ENCODE measurements around the gene MX2. TPM values are rescaled to one million over a fixed set of nuclear protein-coding genes. Genes with fewer than 3 reads are reported as not detected.

Gene MX2
- total and polyA plus RNA-seq, 2 donors (not counting 3 experiments of a cell fraction or from before 2014, with no cell fraction given): 0.01 TPM; not detected in 1

GRCh38 chr21:41432562-41433460 lies 71.0 kb downstream of the MX2 start:
- Histone ChIP-seq H3K9ac (replicated peaks; ENCODE audit: extremely low read depth, insufficient read depth, low read length) (no peak overlapping the region), H3K4me1 (ENCODE audit: control insufficient read depth, extremely low read depth, insufficient read depth, low read length) (no peaks in the 10 kb centered on the region), H3K4me2 (ENCODE audit: insufficient read depth, low read length) (no peak overlapping the region), H3K9me1 (replicated peaks; ENCODE audit: control insufficient read depth, extremely low read depth, insufficient read depth, low read length) (no peaks in the 10 kb centered on the region), H3K79me2 (ENCODE audit: control insufficient read depth, insufficient read depth, low read length) (no peaks in the 10 kb centered on the region), H3K27ac (ENCODE audit: insufficient read depth, low read depth, low read length) (no peak overlapping the region), H3K27me3 (ENCODE audit: control insufficient read depth in 2 of 2, insufficient read depth in 2 of 2, low read length in 2 of 2) (peaks cover 0 to 2% of the 10 kb centered on the region in 2 experiments), H4K20me1 (replicated peaks; ENCODE audit: control insufficient read depth, extremely low read depth, insufficient read depth, low read length) (no peaks in the 10 kb centered on the region), H3K4me3 (replicated peaks in 1 of 3; ENCODE audit: insufficient read depth in 1 of 3, low read depth in 1 of 3, low read length in 3 of 3) (no peak overlapping the region), H3K36me3 (ENCODE audit: control insufficient read depth in 2 of 2, extremely low read depth in 1 of 2, insufficient read depth in 2 of 2, low read length in 2 of 2) (no peaks in the 10 kb centered on the region), H2AFZ (ENCODE audit: low read depth, low read length) (no peak overlapping the region), H3K9me3 (replicated peaks; ENCODE audit: control insufficient read depth, insufficient read depth, low read length) (no peaks in the 10 kb centered on the region)
- TF ChIP-seq POLR2A (IDR thresholded peaks at IDR 0.05; ENCODE audit: low read depth, low read length): no peak
- TF ChIP-seq FOS (IDR thresholded peaks at IDR 0.05; ENCODE audit: borderline replicate concordance, insufficient read depth, low read length): no peak
- no peak for TF ChIP-seq MYC (IDR thresholded peaks at IDR 0.05; ENCODE audit: low read depth, low read length)
- TF ChIP-seq JUN (IDR thresholded peaks at IDR 0.05; ENCODE audit: borderline replicate concordance, insufficient read depth, insufficient read length, low read depth): no peak
- TF ChIP-seq CTCF (IDR thresholded peaks at IDR 0.05; ENCODE audit: extremely low read depth in 1 of 2, insufficient read depth in 1 of 2, low read depth in 1 of 2, low read length in 2 of 2): no peak
- no peak for TF ChIP-seq POLR2AphosphoS5 (IDR thresholded peaks at IDR 0.05; ENCODE audit: insufficient read depth, low read depth, low read length)
- TF ChIP-seq EZH2 (IDR thresholded peaks at IDR 0.05; ENCODE audit: borderline replicate concordance, low read depth, low read length, severe bottlenecking): no peak
- TF ChIP-seq GATA2 (IDR thresholded peaks at IDR 0.05; ENCODE audit: insufficient read depth, insufficient read length, low read depth, low read length): no peak
- TF ChIP-seq MAX (IDR thresholded peaks at IDR 0.05; ENCODE audit: insufficient read depth, insufficient read length): no peak
- DNase-seq (ENCODE audit: low read depth, low spot score) (no peak), FAIRE-seq (no peak)
- ChIA-PET POLR2A (no interaction called here), CTCF (no interaction called here)
- dilution Hi-C loops (cut with MboI; ENCODE audit: extremely low pct_ligation_motif_present, low sequenced_read_pairs) (no loop called here), intact Hi-C loops (cut with micrococcal nuclease) (no loop called here)
- BruUV-seq (replicated peaks): no TSS peak

All from endothelial cell of umbilical vein (primary cell).